ENCODE measurements around the gene SIAH3. TPM values are rescaled to one million over a fixed set of nuclear protein-coding genes. Genes with fewer than 3 reads are reported as not detected.

Gene SIAH3
- total and polyA plus RNA-seq, 4 donors, result under 0.01 TPM; not detected in 3

DNA sequence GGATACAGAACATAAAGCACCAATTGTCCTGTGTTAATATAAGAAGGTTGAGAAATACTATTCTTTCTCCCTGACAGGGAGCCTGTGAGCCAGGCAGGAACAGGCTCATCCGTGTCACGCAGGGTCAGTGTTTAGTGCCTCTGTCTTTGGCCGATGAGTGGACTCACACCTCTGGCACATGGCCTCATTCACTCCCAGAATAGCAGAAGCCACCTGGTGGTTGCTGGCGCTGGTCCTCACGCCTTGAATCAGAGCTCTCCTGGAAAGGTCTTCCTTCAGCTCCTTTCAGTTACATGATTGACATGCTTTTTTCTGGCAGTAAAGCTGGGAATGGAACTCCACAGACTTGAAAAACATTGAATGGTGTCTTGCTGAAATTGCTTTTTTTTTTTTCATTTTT, 28.1 kb upstream of the SIAH3 start (continued):
- no peak for TF ChIP-seq NR2F2 (IDR thresholded peaks at IDR 0.05)
- peak in 1 of 2 donors; percentile 18 for TF ChIP-seq RXRA (IDR thresholded peaks at IDR 0.05)

DNA sequence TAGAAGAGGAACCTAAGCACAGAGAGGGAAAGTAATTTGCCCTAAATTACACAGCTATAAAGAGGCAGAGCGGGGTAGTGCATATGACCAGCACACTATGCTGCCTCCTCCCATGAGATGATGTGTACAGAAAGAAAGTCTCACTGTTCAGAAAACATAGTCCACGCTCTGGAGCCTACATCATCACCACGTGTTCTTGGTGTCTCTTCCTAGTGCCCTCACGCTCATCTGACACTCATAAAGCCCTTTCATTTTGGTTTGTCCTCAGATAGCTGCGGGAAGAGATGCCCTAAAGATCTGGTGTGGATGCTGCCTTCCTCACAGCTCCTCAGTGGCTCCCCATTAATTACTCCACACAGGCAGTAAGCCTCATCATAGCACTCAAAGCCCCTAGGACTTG, 27.4 kb upstream of the SIAH3 start:
- no peak overlapping the region for H3K27ac ChIP-seq (ENCODE audit: low read depth in 1 of 2, low read length in 2 of 2)
- no peak for DNase-seq (ENCODE audit: low spot score)
- TF ChIP-seq SP1 (IDR thresholded peaks at IDR 0.05) (no peak), HNF4A (conservative IDR thresholded peaks at IDR 0.05) (no peak), TAF1 (conservative IDR thresholded peaks at IDR 0.05) (no peak), FOXA2 (IDR thresholded peaks at IDR 0.05) (no peak), FOXA1 (IDR thresholded peaks at IDR 0.05) (no peak), RXRA (IDR thresholded peaks at IDR 0.05) (no peak), HNF4G (IDR thresholded peaks at IDR 0.05) (no peak), YY1 (IDR thresholded peaks at IDR 0.05) (no peak), ZBTB33 (IDR thresholded peaks at IDR 0.05) (no peak), ATF3 (IDR thresholded peaks at IDR 0.05) (no peak), EGR1 (IDR thresholded peaks at IDR 0.05; ENCODE audit: low read depth in 2 of 2) (no peak), RAD21 (IDR thresholded peaks at IDR 0.05) (no peak), NR2F2 (IDR thresholded peaks at IDR 0.05) (no peak), GABPA (IDR thresholded peaks at IDR 0.05 in 1 of 2, conservative IDR thresholded peaks at IDR 0.05 in 1 of 2) (no peak), JUND (IDR thresholded peaks at IDR 0.05) (no peak), CTCF (IDR thresholded peaks at IDR 0.05; ENCODE audit: low read depth, low read length, missing input control) (no peak)
- TF ChIP-seq, protein P1, sequence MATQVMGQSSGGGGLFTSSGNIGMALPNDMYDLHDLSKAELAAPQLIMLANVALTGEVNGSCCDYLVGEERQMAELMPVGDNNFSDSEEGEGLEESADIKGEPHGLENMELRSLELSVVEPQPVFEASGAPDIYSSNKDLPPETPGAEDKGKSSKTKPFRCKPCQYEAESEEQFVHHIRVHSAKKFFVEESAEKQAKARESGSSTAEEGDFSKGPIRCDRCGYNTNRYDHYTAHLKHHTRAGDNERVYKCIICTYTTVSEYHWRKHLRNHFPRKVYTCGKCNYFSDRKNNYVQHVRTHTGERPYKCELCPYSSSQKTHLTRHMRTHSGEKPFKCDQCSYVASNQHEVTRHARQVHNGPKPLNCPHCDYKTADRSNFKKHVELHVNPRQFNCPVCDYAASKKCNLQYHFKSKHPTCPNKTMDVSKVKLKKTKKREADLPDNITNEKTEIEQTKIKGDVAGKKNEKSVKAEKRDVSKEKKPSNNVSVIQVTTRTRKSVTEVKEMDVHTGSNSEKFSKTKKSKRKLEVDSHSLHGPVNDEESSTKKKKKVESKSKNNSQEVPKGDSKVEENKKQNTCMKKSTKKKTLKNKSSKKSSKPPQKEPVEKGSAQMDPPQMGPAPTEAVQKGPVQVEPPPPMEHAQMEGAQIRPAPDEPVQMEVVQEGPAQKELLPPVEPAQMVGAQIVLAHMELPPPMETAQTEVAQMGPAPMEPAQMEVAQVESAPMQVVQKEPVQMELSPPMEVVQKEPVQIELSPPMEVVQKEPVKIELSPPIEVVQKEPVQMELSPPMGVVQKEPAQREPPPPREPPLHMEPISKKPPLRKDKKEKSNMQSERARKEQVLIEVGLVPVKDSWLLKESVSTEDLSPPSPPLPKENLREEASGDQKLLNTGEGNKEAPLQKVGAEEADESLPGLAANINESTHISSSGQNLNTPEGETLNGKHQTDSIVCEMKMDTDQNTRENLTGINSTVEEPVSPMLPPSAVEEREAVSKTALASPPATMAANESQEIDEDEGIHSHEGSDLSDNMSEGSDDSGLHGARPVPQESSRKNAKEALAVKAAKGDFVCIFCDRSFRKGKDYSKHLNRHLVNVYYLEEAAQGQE (IDR thresholded peaks at IDR 0.05), result no peak
- TF ChIP-seq, protein P2, sequence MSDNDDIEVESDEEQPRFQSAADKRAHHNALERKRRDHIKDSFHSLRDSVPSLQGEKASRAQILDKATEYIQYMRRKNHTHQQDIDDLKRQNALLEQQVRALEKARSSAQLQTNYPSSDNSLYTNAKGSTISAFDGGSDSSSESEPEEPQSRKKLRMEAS (IDR thresholded peaks at IDR 0.05), result no peak
- 88% methylated on average over 5 of the region's 5 CpGs for WGBS
- peaks cover 0 to 2% (median 0%) of the 10 kb centered on the region in 4 donors for H3K4me1 ChIP-seq (ENCODE audit: control insufficient read depth in 4 of 4, insufficient read depth in 4 of 4, low read length in 3 of 4)
- no peaks in the 10 kb centered on the region for H3K9me3 ChIP-seq (ENCODE audit: control insufficient read depth in 4 of 4, low read length in 3 of 4)
- no peaks in the 10 kb centered on the region for H3K36me3 ChIP-seq (ENCODE audit: control insufficient read depth in 4 of 4, insufficient read depth in 3 of 4, low read depth in 1 of 4, low read length in 3 of 4)
- peaks cover 0 to 4% (median 0%) of the 10 kb centered on the region in 4 donors for H3K27me3 ChIP-seq (ENCODE audit: control insufficient read depth in 4 of 4, insufficient read depth in 4 of 4, low read length in 3 of 4)
- no peak overlapping the region for H3K4me3 ChIP-seq (ENCODE audit: low read depth in 1 of 3, low read length in 3 of 3)
- no peak overlapping the region for H3K9ac ChIP-seq (ENCODE audit: low read depth in 1 of 2, low read length in 2 of 2)

All from liver (tissue), 9 donors.